GM13976 (cell line): ENCODE measurements around the gene ZNF532.

Experiments
- DNase-seq: peaks from one replicate; pipeline ENCODE4 v3.0.0; 2012; ENCODE audit warnings: low spot score
- in situ Hi-C: fragments of 300-500 bp; cut with MboI; formaldehyde crosslinking; loops from one replicate; pipeline ENCODE4 v1.12.0; 2022; ENCODE audit warnings: low sequenced_read_pairs, mixed read lengths, inconsistent platforms; ENCODE audit not compliant: unreplicated experiment
- TF ChIP-seq, protein P1 (sequence below): IDR thresholded peaks from 2 replicates; pipeline ENCODE4 v1.5.1; 2012; ENCODE audit warnings: borderline replicate concordance, mild to moderate bottlenecking; ENCODE audit not compliant: insufficient read depth; ENCODE audit errors: extremely low read depth, missing control alignments, control extremely low read depth

The ZNF532 gene

DNA sequence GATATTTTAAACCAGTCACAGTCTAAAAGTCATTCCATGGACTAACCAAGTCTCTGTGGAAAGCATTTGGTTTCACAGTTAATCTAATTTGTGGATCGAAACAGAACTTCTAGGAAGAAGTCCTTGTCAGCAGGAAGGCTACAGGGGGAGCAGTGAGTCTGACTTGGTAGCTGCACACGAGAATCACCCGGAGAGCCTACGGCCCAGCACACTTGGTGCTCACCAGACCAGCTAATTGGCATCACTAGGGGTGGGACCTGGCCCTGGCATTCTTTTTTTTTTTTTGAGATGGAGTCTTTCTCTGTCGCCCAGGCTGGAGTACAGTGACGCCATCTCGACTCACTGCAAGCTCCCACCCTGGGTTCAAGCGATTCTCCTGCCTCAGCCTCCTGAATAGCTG lies 97.7 kb downstream of the ZNF532 start:
- in situ Hi-C loops, result no loop called here
- TF ChIP-seq, protein P1, sequence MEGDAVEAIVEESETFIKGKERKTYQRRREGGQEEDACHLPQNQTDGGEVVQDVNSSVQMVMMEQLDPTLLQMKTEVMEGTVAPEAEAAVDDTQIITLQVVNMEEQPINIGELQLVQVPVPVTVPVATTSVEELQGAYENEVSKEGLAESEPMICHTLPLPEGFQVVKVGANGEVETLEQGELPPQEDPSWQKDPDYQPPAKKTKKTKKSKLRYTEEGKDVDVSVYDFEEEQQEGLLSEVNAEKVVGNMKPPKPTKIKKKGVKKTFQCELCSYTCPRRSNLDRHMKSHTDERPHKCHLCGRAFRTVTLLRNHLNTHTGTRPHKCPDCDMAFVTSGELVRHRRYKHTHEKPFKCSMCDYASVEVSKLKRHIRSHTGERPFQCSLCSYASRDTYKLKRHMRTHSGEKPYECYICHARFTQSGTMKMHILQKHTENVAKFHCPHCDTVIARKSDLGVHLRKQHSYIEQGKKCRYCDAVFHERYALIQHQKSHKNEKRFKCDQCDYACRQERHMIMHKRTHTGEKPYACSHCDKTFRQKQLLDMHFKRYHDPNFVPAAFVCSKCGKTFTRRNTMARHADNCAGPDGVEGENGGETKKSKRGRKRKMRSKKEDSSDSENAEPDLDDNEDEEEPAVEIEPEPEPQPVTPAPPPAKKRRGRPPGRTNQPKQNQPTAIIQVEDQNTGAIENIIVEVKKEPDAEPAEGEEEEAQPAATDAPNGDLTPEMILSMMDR, result no peak
- no peak for DNase-seq

DNA sequence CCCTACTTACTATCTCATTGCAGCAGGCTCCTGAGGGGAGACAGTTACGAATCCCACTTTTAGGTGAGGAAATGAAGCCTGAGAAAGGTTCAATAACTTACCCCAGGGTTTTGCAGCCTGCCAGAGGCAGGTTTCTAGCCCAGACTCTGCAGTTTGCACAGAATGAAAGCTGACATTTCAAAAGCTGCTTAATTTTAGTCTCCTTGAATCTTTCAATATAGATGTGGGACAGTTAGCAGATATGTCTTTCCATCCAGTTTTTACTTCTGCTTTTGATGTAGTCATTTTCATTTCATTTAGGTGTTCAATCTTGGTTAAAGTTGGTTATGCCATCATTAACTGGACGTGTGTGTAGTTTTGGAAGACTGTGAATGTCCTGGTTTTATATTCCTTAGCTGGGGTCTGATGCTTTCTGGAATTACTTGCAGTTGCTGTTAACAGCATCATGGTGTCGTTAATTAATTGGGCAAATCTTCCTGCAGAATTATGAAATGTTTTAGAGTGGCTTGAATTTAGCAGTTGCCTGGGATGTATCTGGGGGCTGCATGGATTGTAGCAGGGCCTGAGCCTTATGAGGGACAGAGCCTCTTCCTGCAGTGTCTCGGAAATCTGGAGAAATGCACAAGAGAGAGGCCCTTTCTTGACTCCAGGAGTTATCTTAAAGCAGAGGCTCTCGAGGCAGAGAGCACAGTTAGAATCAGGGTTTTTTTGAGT lies 100.8 kb downstream of the ZNF532 start:
- TF ChIP-seq, protein P1, result no peak
- in situ Hi-C loops, result no loop called here
- DNase-seq, result no peak

DNA sequence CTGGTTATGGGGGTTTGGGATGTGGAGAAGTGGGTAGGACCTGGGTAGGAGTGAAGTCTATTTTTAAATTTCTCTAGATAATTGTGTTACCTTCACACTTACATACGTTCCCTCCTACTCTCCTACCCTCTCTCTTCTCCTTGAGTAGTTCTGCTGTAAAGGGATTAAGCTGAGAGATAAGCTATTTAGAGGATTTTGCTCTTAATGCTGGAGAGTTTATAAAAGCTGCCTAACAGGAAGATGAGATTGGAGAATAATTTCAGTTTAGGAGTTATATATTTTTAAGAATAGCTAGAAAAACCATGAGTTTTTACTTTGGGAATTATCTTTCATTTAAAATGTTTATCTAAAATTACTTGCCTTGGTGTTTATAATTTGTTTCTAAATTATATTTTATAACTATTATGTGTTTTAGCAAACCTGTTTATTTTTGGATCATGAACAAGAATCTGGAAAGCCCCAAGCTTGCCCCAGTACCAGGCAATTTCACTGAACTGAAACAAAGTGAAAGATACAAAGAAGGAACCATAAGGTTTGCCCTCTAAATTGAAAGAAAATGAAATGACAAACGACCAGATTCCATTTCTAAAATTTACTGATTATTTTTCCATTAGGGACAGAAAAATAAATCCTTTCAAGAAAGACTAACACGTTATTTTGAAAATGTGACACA lies 101.5 kb downstream of the ZNF532 start:
- no peak for DNase-seq
- in situ Hi-C loops, result no loop called here
- TF ChIP-seq, protein P1, result no peak

- in situ Hi-C loops, result no loop called here
- no peak for DNase-seq
- TF ChIP-seq, protein P1, result no peak
Measured at GRCh38 chr18:58966704-58967103, 102.0 kb downstream of the ZNF532 start.

- no peak for DNase-seq
- TF ChIP-seq, protein P1, result no peak
- in situ Hi-C loops, result no loop called here
Measured at GRCh38 chr18:58967751-58968254, 103.1 kb downstream of the ZNF532 start.

- DNase-seq, result no peak
- TF ChIP-seq, protein P1, result no peak
- in situ Hi-C loops, result no loop called here
Measured at GRCh38 chr18:58970943-58971790, 106.5 kb downstream of the ZNF532 start.
